ES-I3 (cell line): ENCODE data around the gene NCLN.
"Not testable (repeated sequence)": the region's sequence is repeated elsewhere in the genome, so short reads cannot be mapped to it uniquely, and the experiment has no call there.

Experiments used
- H3K36me3 ChIP-seq: 2 replicates; pipeline ENCODE4 v1.6.1; 2013; ENCODE audit warnings: mild to moderate bottlenecking, low read length, control low read depth, moderate library complexity; ENCODE audit not compliant: insufficient read depth
- H3K4me1 ChIP-seq: 2 replicates; pipeline ENCODE4 v1.6.1; 2013; ENCODE audit warnings: mild to moderate bottlenecking, control low read depth, low read length; ENCODE audit not compliant: insufficient read depth
- H3K9ac ChIP-seq: 2 replicates; pipeline ENCODE4 v1.6.1; 2013; ENCODE audit warnings: low read depth, mild to moderate bottlenecking, low read length, moderate library complexity
- H3K9me3 ChIP-seq: 2 replicates; pipeline ENCODE4 v1.6.1; 2013; ENCODE audit warnings: mild to moderate bottlenecking, low read length, moderate library complexity; ENCODE audit not compliant: control insufficient read depth, insufficient read depth

The NCLN gene

GRCh38 chr19:3194106-3195087, 8.7 kb downstream of the NCLN start:
- Histone ChIP-seq H3K36me3 (no peaks in the 10 kb centered on the region; the same call in 1 of the 2 replicates), H3K4me1 (peaks cover 5% of the 10 kb centered on the region; the same call in 1 of the 2 replicates), H3K9me3 (no peaks in the 10 kb centered on the region), H3K9ac (no peak overlapping the region)

GRCh38 chr19:3196064-3196932, 10.6 kb downstream of the NCLN start:
- Histone ChIP-seq H3K9me3 (no peaks in the 10 kb centered on the region), H3K4me1 (no peaks in the 10 kb centered on the region), H3K36me3 (no peaks in the 10 kb centered on the region; the same call in 1 of the 2 replicates), H3K9ac (no peak overlapping the region)

- Histone ChIP-seq H3K9me3 (no peaks in the 10 kb centered on the region), H3K4me1 (no peaks in the 10 kb centered on the region), H3K9ac (no peak overlapping the region), H3K36me3 (no peaks in the 10 kb centered on the region; the same call in 1 of the 2 replicates)
Observed at GRCh38 chr19:3196933-3197205, 11.1 kb downstream of the NCLN start.

GRCh38 chr19:3198901-3199700, 13.4 kb downstream of the NCLN start:
- Histone ChIP-seq H3K9me3 (no peaks in the 10 kb centered on the region), H3K4me1 (no peaks in the 10 kb centered on the region), H3K36me3 (no peaks in the 10 kb centered on the region; the same call in 1 of the 2 replicates), H3K9ac (no peak overlapping the region)

GRCh38 chr19:3201072-3201700, 15.5 kb downstream of the NCLN start:
- Histone ChIP-seq H3K4me1 (no peaks in the 10 kb centered on the region), H3K9me3 (no peaks in the 10 kb centered on the region), H3K9ac (no peak overlapping the region), H3K36me3 (peaks cover 7% of the 10 kb centered on the region)

- no peaks in the 10 kb centered on the region for H3K9me3 ChIP-seq
- peaks cover 10% of the 10 kb centered on the region for H3K36me3 ChIP-seq
- H3K9ac ChIP-seq, result no peak overlapping the region
- H3K4me1 ChIP-seq, result no peaks in the 10 kb centered on the region
Observed at GRCh38 chr19:3201911-3202310, 16.2 kb downstream of the NCLN start.

GRCh38 chr19:3202346-3202745, 16.6 kb downstream of the NCLN start:
- Histone ChIP-seq H3K4me1 (peaks cover 3% of the 10 kb centered on the region; the same call in 1 of the 2 replicates), H3K36me3 (peaks cover 11% of the 10 kb centered on the region), H3K9ac (no peak overlapping the region), H3K9me3 (no peaks in the 10 kb centered on the region)

GRCh38 chr19:3202895-3203294, 17.2 kb downstream of the NCLN start:
- H3K9ac ChIP-seq, H3K9me3 ChIP-seq, H3K4me1 ChIP-seq: not testable (repeated sequence)
- H3K36me3 ChIP-seq, result peaks cover 11% of the 10 kb centered on the region

GRCh38 chr19:3203805-3204645, 18.3 kb downstream of the NCLN start:
- peaks cover 11% of the 10 kb centered on the region for H3K36me3 ChIP-seq
- H3K9ac ChIP-seq, result no peak overlapping the region
- H3K9me3 ChIP-seq, result no peaks in the 10 kb centered on the region
- H3K4me1 ChIP-seq, result peaks cover 3% of the 10 kb centered on the region; the same call in 1 of the 2 replicates

GRCh38 chr19:3204646-3205275, 19.0 kb downstream of the NCLN start:
- H3K9me3 ChIP-seq, result no peaks in the 10 kb centered on the region
- peaks cover 3% of the 10 kb centered on the region; the same call in 1 of the 2 replicates for H3K4me1 ChIP-seq
- peaks cover 11% of the 10 kb centered on the region for H3K36me3 ChIP-seq
- no peak overlapping the region for H3K9ac ChIP-seq

GRCh38 chr19:3206216-3206953, 20.7 kb downstream of the NCLN start:
- Histone ChIP-seq H3K4me1 (peaks cover 3% of the 10 kb centered on the region; the same call in 1 of the 2 replicates), H3K9me3 (no peaks in the 10 kb centered on the region), H3K36me3 (peaks cover 11% of the 10 kb centered on the region), H3K9ac (no peak overlapping the region)
